ENCODE measurements around the gene SYCE3. TPM values are rescaled to one million over a fixed set of nuclear protein-coding genes. Genes with fewer than 3 reads are reported as not detected.
"Not testable (repeated sequence)": the region's sequence is repeated elsewhere in the genome, so short reads cannot be mapped to it uniquely, and the experiment has no call there.

Gene SYCE3
- polyA plus RNA-seq, 3 donors, result 0.23 to 0.47 TPM; not detected in 1

DNA sequence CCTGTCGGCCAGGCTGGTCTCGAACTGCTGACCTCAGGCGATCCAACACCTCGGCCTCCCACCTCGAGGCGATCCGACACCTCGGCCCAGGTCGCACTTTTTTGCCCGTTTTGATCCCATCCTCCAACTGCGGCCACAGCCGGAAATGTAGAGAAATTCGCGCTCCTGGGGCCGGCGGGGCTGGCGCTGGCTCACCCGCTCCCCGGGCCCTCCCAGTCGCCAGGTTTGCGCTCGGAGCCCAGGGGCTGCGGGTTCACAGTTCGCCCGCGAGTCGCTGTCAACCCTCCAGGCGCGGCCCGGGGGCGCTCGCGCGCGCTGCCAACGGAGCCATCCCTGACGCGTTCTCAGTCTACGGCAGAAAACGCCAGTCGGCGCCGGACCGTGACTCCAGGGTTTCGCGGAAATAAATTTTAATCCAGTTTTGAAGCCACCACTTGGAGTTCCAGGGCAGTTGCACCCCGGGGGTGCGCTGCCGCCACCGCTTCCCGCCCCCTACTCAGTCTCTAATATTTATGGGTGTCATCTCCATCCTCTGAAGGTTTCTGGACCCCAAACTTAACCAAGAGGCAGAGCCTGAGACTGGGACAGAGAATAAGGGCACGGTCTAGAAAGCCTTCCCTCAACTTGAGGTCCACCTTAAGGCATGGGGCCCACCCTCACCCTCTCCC is 18.5 kb downstream of the SYCE3 start:
- peak in 2 of 11 donors; percentile 58 to 61 for DNase-seq (ENCODE audit: extremely low read depth in 1 of 11, low read depth in 9 of 11, low spot score in 4 of 11)

DNA sequence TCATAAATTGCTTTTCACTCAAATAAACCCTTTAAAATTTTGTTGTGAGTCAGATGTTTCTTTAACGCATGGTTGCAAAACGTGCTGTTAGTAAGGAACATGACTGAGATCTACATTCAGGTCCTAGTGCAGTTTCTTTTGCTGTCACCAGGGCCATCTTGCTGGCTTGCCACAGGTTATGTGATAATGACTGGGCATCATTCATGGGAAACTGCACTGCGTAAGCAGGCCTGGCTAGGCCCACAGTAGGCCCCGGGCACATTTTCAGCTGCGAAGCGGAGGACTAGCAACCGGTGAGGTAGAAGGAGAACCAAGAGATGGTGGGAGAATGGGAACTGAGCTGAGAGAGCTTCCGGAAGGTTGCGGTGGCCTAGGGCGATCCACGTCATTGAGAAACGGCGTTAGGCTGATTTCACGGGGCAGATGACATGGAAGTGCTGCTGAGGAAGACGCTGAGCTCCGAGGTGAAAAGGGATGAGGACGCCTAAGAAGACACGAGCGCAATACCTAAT is 20.2 kb downstream of the SYCE3 start:
- DNase-seq (ENCODE audit: extremely low read depth in 1 of 11, low read depth in 9 of 11, low spot score in 4 of 11), result no peak

DNA sequence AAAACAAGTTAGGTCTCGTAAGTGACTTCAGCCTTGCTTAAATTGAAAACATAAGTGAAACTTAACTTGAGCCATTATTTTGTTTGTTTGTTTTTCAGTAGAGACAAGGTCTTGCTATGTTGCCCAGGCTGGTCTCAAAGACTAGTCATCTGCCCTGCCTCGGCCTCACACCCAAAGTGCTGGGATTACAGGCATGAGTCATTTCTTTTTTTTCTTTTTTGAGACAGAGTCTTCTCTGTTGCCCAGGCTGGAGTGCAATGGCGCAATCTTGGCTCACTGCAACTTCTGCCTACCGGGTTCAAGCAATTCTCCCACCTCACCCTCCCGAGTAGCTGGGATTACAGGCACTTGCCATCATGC is 21.1 kb downstream of the SYCE3 start:
- not testable (repeated sequence) for DNase-seq (ENCODE audit: extremely low read depth in 1 of 11, low read depth in 9 of 11, low spot score in 4 of 11)

DNA sequence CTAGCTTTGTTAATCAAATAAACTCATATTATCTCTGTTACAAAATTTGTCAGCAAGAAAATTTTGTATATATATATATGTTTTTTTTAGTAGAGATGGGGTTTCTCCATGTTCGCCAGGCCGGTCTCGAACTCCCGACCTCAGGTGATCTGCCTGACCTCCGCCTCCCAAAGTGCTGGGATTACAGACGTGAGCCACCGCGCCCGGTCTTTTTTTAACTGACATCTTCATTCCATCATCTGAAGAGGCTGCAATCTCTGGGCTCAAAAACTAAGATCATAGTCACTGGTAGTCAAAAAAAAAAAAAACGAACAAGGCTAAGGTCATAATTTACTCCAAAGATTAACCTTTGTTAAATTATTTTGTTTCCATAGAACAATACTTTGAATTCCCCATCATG is 22.3 kb downstream of the SYCE3 start:
- DNase-seq (ENCODE audit: extremely low read depth in 1 of 11, low read depth in 9 of 11, low spot score in 4 of 11), result no peak

DNA sequence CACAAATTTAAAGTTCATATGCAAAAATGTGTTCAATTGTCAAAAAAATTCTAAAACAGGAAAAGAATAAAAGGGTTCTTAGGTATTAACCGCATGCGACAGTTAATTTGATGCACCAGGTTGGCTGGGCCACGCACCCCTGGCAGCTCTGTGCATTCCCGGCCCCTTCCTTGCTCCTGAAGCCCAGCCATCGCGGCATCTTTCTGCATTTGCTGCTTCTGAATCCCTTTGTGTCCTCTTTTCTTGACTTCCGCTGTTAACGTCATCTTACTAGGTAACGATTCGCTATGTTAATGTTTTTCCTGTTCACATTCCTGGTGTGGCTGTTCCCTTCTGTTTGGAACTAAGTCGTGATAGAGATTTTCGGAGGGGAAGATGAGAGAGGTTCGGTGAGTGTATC is 25.0 kb downstream of the SYCE3 start:
- DNase-seq (ENCODE audit: extremely low read depth in 1 of 11, low read depth in 9 of 11, low spot score in 4 of 11), result no peak

DNA sequence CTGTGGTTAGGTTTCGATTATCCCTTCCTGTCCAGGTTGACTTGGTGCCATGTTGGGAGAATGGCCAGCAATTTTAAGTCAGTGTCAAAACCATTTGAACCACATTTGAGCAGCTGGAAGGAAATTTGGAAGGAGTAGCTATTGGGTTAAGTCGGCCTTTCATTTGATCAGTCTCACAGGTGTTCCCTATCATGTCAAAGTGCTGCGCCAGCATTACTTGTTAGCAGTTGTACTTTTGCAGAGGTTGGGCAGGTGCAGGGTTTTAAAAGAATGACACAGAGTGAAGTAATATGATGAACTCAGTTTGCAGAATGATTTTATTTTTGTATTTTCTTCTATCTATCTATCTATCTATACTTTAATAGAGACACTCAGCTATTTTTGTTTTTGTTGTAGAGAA is 26.5 kb downstream of the SYCE3 start:
- DNase-seq (ENCODE audit: extremely low read depth in 1 of 11, low read depth in 9 of 11, low spot score in 4 of 11), result no peak

DNA sequence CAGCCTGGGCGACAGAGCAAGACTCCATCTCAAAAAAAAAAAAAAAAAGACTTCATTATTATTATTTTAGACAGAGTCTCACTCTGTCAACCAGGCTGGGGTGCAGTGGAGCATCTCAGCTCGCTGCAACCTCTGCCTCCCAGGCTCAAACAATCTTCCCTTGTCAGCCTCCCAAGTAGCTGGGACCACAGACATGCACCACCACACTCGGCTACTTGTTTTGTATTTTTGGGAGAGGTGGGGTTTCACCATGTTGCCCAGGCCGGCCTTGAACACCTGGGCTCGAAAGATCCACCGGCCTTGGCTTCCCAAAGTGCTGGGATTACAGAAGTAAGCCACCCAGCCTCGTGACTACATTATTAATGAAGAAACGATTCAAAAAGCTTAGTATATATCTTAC is 27.6 kb downstream of the SYCE3 start:
- no peak for DNase-seq (ENCODE audit: extremely low read depth in 1 of 11, low read depth in 9 of 11, low spot score in 4 of 11)

DNA sequence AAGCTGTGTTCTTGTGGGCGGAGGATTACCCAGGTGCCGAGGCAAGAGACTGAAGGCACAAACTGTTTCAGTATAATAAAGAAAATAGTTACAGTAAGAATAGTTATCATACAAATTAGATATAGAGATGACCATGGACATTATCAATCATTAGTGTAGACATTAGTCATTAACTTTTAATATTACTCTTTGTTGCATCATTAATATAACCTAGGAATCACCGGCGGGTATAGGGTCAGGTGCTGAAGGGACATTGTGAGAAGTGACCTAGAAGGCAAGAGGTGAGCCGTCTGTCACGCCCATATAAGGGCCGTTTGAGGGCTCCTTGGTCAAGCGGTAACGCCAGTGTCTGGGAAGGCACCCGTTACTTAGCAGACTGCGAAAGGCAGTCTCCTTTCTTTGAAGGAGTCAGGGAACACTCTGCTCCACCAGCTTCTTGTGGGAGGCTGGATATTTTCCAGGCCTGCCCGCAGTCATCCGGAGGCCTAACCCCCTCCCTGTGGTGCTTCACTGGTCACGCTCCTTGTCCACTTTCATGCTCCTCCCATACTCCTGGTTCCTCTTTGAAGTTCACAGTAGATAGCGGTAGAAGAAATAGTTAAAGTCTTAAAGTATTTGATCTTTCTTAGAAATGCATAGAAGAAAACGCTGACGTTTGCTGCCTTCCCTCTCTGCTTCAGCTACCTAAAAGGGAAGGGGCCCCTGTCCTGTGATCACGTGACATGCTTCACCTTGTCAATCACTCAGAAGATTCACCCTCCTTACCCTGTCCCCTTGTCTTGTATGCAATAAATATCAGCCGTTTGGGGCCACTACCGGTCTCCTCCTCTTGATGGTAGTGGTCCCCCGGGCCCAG is 28.6 kb downstream of the SYCE3 start:
- DNase-seq (ENCODE audit: extremely low read depth in 1 of 11, low read depth in 9 of 11, low spot score in 4 of 11), result not testable (repeated sequence)

DNA sequence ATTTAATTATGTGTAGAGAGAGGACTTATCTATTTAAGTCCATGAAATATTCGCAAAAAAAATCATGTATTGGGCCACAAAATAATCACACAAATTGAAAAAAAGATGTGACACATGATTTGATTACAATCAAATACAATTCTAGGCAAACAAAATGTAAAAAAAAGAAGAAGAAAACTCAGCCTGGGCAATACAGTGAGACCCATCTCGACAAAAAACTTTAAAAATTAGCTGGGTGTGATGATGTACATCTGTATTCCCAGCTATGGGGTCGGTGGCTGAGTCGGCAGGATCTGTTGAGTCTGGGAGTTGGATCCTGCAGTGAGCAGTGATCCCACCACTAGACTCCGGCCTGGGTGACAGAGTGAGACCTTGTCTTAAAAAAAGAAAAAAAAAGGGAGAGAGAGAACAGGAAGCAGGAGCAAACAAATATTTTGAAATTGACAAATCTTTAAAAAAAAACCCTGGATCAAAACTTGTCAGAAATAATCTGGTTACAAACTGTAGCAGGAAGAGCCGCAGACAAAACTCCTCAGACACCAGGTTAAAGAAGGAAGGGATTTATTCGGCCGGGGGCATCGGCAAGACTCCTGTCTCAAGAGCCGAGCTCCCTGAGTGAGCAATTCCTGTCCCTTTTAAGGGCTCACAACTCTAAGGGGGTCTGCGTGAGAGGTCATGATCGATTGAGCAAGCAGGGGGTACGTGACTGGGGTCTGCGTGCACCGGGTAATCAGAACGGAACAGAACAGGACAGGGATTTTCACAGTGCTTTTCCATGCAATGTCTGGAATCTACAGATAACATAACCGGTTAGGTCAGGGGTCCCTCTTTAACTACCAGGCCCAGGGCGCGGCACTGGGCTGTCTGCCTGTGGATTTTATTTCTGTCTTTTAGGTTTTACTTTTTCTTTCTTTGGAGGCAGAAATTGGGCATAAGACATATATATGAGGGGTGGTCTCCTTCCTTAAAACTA is 29.6 kb downstream of the SYCE3 start:
- DNase-seq (ENCODE audit: extremely low read depth in 1 of 11, low read depth in 9 of 11, low spot score in 4 of 11), result no peak

DNA sequence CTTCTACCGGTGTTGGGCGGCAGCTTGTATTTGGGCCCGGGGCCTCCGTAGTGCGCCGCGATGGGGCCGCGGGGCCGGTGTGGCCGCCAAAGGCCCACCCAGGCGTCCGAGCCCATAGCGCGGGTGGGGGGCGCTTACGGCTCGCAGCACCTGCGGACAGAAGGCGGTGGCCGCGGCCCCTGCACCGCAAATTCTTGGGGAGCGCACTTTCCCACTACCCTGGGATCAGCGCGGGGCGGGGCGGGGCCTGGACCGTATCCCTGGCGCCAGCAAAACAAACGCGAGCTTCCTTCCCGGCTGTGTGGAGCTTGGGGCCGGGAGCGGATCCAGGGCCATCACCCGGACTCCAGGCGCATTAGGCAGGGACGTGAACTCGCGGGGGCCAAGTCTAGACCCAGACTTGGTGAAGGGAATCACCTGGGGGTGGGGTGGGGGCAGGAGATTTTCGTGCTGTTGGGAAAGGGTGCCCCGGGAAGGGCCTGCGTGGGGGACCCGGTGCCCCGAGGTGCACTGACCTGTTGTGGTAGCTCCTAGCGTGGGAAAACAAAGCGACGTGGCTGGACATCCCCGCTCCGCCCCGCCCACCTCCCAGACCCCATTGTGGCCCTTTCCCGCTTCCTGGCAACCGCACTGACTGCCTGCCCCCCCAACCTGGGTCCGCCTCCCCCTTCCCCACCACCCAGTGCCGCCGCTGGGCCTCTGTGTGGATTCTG is 30.6 kb downstream of the SYCE3 start:
- DNase-seq (ENCODE audit: extremely low read depth in 1 of 11, low read depth in 9 of 11, low spot score in 4 of 11), result no peak

DNA sequence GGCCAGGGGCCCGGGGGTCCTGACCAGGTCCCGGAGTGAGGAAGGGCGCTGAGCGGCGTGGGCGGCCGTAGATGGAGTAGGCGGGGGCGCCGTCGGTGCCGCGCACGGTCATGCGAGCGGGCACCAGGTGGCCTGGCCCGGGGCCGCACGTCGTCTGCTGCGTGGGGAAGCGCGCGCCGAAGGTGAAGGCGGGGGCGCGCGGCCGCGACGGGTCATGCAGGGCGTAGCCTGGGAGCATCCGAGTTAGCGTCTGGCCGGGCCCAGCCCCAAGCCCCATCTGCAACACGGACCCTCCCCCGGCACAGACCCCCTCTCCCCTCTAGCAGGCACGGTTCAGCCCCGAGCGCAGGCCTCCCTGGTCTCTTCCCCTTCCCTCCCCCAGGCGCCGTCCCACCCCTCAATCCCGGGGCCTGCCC is 31.2 kb downstream of the SYCE3 start:
- no peak for DNase-seq (ENCODE audit: extremely low read depth in 1 of 11, low read depth in 9 of 11, low spot score in 4 of 11)

DNA sequence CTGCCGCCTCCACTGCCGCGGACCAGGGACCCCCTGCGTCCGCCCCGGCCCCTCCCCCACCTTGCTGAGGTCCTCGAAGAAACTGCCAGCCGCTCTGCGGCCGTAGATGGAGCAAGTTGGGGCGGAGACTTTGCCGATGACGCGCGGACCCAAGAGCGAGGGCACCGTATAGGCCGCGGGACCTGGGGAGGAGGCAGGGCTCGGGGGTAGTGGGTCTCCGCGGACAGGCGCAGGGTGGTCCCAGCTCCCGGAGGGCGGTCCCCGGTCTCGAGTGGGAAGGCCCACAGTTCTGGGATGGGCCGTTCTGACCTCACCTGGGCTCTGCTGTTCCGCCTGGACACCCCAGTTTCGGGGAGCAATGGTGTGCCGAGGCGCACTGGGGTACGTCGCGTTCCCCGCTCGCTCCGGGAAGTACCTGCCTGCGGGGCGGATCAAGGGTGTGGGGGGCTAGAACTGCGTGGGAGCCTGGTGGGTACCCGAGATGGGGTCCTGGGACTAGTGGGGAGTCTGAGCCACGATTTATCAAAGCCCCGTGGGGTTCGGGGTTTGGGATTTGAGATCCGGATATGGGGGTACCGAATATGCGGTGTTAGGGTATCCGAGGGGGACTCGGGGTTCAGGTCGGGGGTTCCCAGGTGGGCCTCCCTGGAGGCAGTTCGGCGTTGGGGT is 31.7 kb downstream of the SYCE3 start:
- DNase-seq (ENCODE audit: extremely low read depth in 1 of 11, low read depth in 9 of 11, low spot score in 4 of 11), result no peak

DNA sequence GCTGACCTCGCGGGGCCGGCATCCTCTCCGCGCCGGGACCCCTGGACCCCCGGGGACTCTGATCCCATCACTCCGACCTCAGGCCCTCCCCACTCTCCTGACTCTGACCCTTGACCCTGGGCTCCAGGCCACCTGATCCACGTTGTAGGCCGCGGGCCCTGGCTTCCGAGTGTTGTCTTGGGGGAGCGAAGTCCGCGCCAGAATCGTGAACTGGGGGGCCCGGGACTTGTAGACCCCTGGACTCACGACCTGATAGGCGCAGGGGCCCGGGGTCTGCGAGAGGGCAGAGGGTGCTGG is 32.2 kb downstream of the SYCE3 start:
- DNase-seq (ENCODE audit: extremely low read depth in 1 of 11, low read depth in 9 of 11, low spot score in 4 of 11), result no peak

DNA sequence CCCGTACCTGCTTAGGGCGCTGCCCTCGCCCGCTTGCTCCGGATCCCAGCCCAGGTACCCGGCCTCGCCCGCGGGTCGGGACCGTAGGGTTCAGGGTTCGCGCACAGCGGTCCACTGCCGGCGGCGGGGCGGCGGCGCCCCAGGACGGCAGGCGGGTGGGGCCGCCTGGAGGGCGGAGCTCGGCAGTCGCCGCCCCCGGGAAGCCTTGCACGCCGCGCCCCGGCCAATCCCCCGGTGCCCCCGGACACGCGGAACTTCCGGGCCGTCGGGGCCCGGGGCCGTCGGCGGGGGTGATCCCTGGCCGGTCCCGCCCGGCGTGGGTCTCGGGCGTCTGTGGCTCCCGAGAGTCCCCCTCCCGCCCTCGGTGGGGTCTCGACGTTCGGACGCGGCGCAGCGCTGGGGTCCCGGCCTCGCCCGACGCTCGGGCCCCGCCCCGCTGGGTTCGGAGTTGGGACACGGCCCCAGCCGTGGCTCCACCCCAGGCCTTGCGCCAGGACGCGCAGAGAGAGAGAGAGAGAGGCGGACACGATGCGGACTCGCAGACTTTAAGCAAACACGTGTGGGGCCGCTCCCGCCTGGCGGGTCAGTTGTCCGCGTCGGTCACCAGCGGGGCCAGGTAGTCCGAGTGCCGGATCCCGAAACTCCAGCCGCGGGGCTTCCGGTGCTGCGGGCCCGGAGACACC is 32.7 kb downstream of the SYCE3 start, which contains the start of gene TYMP:
TYMP (minus strand) TSS at position 116 of the 683 bp plus-strand sequence. CDS start 303 bp downstream, outside the sequence.
- DNase-seq (ENCODE audit: extremely low read depth in 1 of 11, low read depth in 9 of 11, low spot score in 4 of 11), result no peak

DNA sequence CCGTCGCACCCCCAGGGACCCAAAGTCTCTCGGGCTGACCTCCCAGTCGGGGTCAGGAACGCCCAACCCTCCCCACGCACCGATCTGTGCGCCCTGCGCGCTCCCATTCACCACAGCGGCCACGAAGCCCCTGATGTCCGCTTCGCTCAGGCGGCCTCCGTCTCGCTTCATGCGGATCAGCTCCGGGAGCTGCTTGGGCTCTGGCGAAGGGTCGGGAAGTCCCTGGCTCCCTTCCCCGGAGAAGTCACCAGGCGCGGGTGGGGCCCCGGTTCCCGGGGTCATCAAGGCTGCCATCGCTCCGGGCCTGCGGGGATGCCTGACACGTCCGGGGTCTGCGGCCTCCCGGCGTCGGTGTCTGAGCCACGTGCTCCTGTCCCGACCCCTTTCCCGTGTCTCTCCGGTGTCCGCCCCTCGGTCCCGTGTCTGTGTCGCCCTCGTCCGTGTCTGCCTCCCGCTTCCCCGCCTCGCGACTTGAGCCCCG is 33.3 kb downstream of the SYCE3 start:
- DNase-seq (ENCODE audit: extremely low read depth in 1 of 11, low read depth in 9 of 11, low spot score in 4 of 11), result no peak

DNA sequence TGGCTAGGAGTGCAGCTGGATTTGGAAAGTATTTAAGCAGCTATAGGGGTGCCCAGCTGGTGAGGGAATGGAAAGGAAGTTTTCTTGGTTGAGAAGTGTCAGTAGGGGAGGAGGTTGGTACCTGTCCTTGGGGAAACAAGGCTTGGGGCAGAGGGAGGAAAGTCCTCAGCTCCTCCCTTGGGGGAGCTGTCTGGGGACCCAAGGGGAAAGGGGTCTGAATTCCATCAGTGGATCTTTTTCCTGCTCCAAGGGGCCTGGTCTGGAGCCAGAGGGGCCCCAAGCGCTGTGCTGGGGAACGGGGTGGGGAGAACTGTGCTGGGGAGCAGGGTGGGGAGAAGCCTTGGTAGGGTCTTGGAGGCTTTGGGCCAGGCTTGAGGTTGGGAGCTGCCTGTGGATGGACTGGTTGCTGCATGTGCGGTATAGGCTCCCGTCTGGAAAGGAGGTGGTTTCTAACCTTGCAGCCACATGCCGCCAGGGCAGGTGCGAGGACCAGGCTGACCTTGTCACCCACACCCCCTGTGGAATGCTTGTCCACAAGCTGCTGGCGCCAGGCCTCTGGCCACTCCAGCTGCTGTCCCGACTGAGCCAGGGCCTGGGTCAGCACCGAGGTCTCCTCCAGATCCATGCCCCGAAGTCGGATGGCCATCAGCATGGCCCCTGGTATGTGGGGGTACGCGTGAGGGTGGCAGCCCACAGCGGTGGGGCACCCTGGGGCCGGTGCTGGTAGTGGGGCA is 33.9 kb downstream of the SYCE3 start:
- DNase-seq (ENCODE audit: extremely low read depth in 1 of 11, low read depth in 9 of 11, low spot score in 4 of 11), result no peak

Data from renal cortex interstitium (tissue), 11 donors.